H9 (cell line): ENCODE measurements around the gene HLX. TPM values are rescaled to one million over a fixed set of nuclear protein-coding genes. Genes with fewer than 3 reads are reported as not detected.

Source experiments
- DNase-seq: peaks from one replicate; pipeline ENCODE4 v3.0.0-alpha.2; 2017
- H2AFZ ChIP-seq: one replicate; pipeline ENCODE4 v1.6.1; 2013; ENCODE audit warnings: mild to moderate bottlenecking, low read length, control low read depth, moderate library complexity
- H2AK5ac ChIP-seq: 2 replicates; pipeline ENCODE4 v1.6.1; 2013; ENCODE audit warnings: low read length, control low read depth, mixed read lengths; ENCODE audit not compliant: insufficient read length
- H2BK120ac ChIP-seq: one replicate; pipeline ENCODE4 v1.6.1; 2013; ENCODE audit warnings: low read depth, mild to moderate bottlenecking, low read length, control low read depth, inconsistent platforms; ENCODE audit not compliant: poor library complexity, severe bottlenecking
- H2BK12ac ChIP-seq: 2 replicates; pipeline ENCODE4 v1.6.1; 2013; ENCODE audit warnings: low read length, control low read depth, mixed read lengths, low read depth; ENCODE audit not compliant: insufficient read length
- H2BK15ac ChIP-seq: 2 replicates; pipeline ENCODE4 v1.6.1; 2013; ENCODE audit warnings: low read depth, low read length, control low read depth
- H2BK20ac ChIP-seq: one replicate; pipeline ENCODE4 v1.6.1; 2013; ENCODE audit warnings: low read depth, mild to moderate bottlenecking, low read length, control low read depth, inconsistent platforms; ENCODE audit not compliant: poor library complexity, severe bottlenecking
- H2BK5ac ChIP-seq: 2 replicates; pipeline ENCODE4 v1.6.1; 2013; ENCODE audit warnings: low read length, control low read depth, mixed read lengths; ENCODE audit not compliant: insufficient read length
- H3K14ac ChIP-seq: 2 replicates; pipeline ENCODE4 v1.6.1; 2013; ENCODE audit warnings: low read length, control low read depth; ENCODE audit not compliant: insufficient read depth
- H3K18ac ChIP-seq: 2 replicates; pipeline ENCODE4 v1.6.1; 2013; ENCODE audit warnings: low read depth, mild to moderate bottlenecking, mixed read lengths, low read length, control low read depth; ENCODE audit not compliant: insufficient read length
- H3K23ac ChIP-seq: 2 replicates; pipeline ENCODE4 v1.6.1; 2013; ENCODE audit warnings: low read length, control low read depth, mixed read lengths, low read depth; ENCODE audit not compliant: insufficient read length
- H3K23me2 ChIP-seq: 2 replicates; pipeline ENCODE4 v1.6.1; 2013; ENCODE audit warnings: low read depth, mild to moderate bottlenecking, mixed read lengths, low read length, control low read depth; ENCODE audit not compliant: insufficient read length, poor library complexity, severe bottlenecking
- H3K27ac ChIP-seq: 2 replicates; pipeline ENCODE4 v1.5.1; 2013; ENCODE audit warnings: low read length, control low read depth, mixed read lengths, low read depth; ENCODE audit not compliant: insufficient read length
- H3K27me3 ChIP-seq: 2 replicates; pipeline ENCODE4 v1.6.1; 2013; ENCODE audit warnings: low read length, control low read depth, inconsistent platforms; ENCODE audit not compliant: insufficient read depth
- H3K4ac ChIP-seq: 2 replicates; pipeline ENCODE4 v1.6.1; 2013; ENCODE audit warnings: low read depth, mild to moderate bottlenecking, control low read depth, inconsistent platforms, low read length, moderate library complexity
- H3K4me1 ChIP-seq: 2 replicates; pipeline ENCODE4 v1.6.1; 2013; ENCODE audit warnings: low read length, control low read depth, inconsistent platforms; ENCODE audit not compliant: insufficient read depth
- H3K4me2 ChIP-seq: 2 replicates; pipeline ENCODE4 v1.6.1; 2013; ENCODE audit warnings: low read length, control low read depth, mixed read lengths; ENCODE audit not compliant: insufficient read length, insufficient read depth
- H3K56ac ChIP-seq: 2 replicates; pipeline ENCODE4 v1.6.1; 2013; ENCODE audit warnings: low read depth, mild to moderate bottlenecking, mixed read lengths, low read length, control low read depth; ENCODE audit not compliant: insufficient read length
- H3K79me1 ChIP-seq: 2 replicates; pipeline ENCODE4 v1.6.1; 2013; ENCODE audit warnings: low read depth, mild to moderate bottlenecking, moderate library complexity, low read length, control low read depth, inconsistent platforms; ENCODE audit not compliant: insufficient read depth, poor library complexity, severe bottlenecking
- H3K79me2 ChIP-seq: 2 replicates; pipeline ENCODE4 v1.6.1; 2013; ENCODE audit warnings: low read length, control low read depth, inconsistent platforms; ENCODE audit not compliant: insufficient read depth
- H3K9ac ChIP-seq: 2 replicates; pipeline ENCODE4 v1.6.1; 2013; ENCODE audit warnings: low read length, control low read depth, mixed read lengths; ENCODE audit not compliant: insufficient read length; ENCODE audit errors: extremely low read depth
- H3K9me3 ChIP-seq: one replicate; pipeline ENCODE4 v1.6.1; 2013; ENCODE audit warnings: low read depth, low read length, inconsistent platforms; ENCODE audit not compliant: control insufficient read depth
- H3T11ph ChIP-seq: one replicate; pipeline ENCODE4 v1.6.1; 2013; ENCODE audit warnings: mild to moderate bottlenecking, low read length, control low read depth, inconsistent platforms
- H4K20me1 ChIP-seq: one replicate; pipeline ENCODE4 v1.6.1; 2013; ENCODE audit not compliant: control insufficient read depth, insufficient read length, insufficient read depth
- H4K5ac ChIP-seq: 2 replicates; pipeline ENCODE4 v1.6.1; 2013; ENCODE audit warnings: low read depth, mild to moderate bottlenecking, mixed read lengths, low read length, control low read depth; ENCODE audit not compliant: insufficient read length
- H4K8ac ChIP-seq: replicated peaks from 2 replicates; pipeline ENCODE4 v1.6.1; 2013; ENCODE audit warnings: low read length, control low read depth, mixed read lengths, low read depth; ENCODE audit not compliant: insufficient read length
- H4K91ac ChIP-seq: 2 replicates; pipeline ENCODE4 v1.6.1; 2013; ENCODE audit warnings: low read depth, mild to moderate bottlenecking, moderate library complexity, mixed read lengths, low read length, control low read depth; ENCODE audit not compliant: insufficient read length
- H3K27ac Mint-ChIP-seq, 3 experiments: 2 replicates in 2 of 3; 3 replicates in 1 of 3; pipeline ENCODE4 v1.8.0; 2020 to 2021; ENCODE audit warnings: mixed read lengths in 3 of 3, mild to moderate bottlenecking in 1 of 3, moderate library complexity in 1 of 3
- H3K27me3 Mint-ChIP-seq: 2 replicates; pipeline ENCODE4 v1.8.0; 2021; ENCODE audit warnings: low read depth, mild to moderate bottlenecking, moderate library complexity, mixed read lengths
- H3K36me3 Mint-ChIP-seq, 3 experiments: 2 replicates in 2 of 3; 3 replicates in 1 of 3; pipeline ENCODE4 v1.8.0; 2020 to 2021; ENCODE audit warnings: low read depth in 3 of 3, mixed read lengths in 3 of 3; ENCODE audit not compliant: insufficient read depth in 1 of 3
- H3K4me1 Mint-ChIP-seq, 2 experiments: 2 replicates each; pipeline ENCODE4 v1.8.0; 2020; ENCODE audit warnings: mixed read lengths in 2 of 2
- H3K4me3 Mint-ChIP-seq, 2 experiments: 2 replicates in 1 of 2; 3 replicates in 1 of 2; pipeline ENCODE4 v1.8.0; 2020 to 2021; ENCODE audit warnings: mild to moderate bottlenecking in 2 of 2, mixed read lengths in 2 of 2, moderate library complexity in 1 of 2
- H3K9me3 Mint-ChIP-seq, 2 experiments: 2 replicates in 1 of 2; 3 replicates in 1 of 2; pipeline ENCODE4 v1.8.0; 2020; ENCODE audit warnings: mild to moderate bottlenecking in 2 of 2, mixed read lengths in 2 of 2, moderate library complexity in 1 of 2
- WGBS: extraction: QIAGEN DNeasy Blood & Tissue Kit; methylation state at CpG from one replicate; pipeline ENCODE4 v1.1.7; 2013; ENCODE audit warnings: missing lambda C conversion rate, low lambda C conversion rate, mixed read lengths; ENCODE audit not compliant: insufficient read length; ENCODE audit errors: extremely low coverage; 5-methylcytosine and 5-hydroxymethylcytosine counted together
- total RNA-seq: library from RNA; stranded (reverse); gene quantifications from 2 replicates; pipeline ENCODE4 v1.2.1, GENCODE V29; 2021
- TF ChIP-seq, protein P1 (sequence below): fragments of 200-600 bp; sonication (generic); conservative IDR thresholded peaks from 3 replicates; pipeline ENCODE4 v1.8.0; 2021; ENCODE audit warnings: antibody characterized with exemption, mild to moderate bottlenecking

Gene HLX
- total RNA-seq, 1 experiment from 2014 or later, result 0.37 TPM

DNA sequence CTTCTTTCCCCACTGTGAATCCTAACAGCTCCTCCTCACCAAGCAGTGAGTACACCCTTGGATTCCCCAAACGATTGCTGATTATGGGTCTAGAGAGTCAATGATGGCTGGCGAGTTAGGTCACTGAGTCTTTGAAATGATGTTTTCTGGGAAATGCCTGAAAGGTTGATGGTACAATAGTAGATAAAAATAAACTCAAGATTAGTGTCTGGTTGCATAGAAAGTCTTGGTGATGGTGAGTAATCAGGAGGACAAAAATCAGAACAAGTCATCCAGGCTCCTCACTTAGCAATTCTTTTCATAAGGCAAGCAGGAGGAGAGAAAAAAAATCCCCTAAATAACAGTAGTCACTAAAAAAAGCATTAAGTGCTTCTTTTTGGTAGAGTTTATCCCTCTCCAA lies 22.6 kb downstream of the HLX start:
- no peak overlapping the region for H2BK5ac ChIP-seq
- no peaks in the 10 kb centered on the region for H4K20me1 ChIP-seq
- H4K8ac ChIP-seq, result no peak overlapping the region
- H2BK20ac ChIP-seq, result no peak overlapping the region
- Mint-ChIP-seq H3K27me3 (peaks cover 80% of the 10 kb centered on the region), H3K4me1 (peaks cover 7 to 12% of the 10 kb centered on the region in 2 experiments), H3K4me3 (no peak overlapping the region), H3K9me3 (peaks cover 0 to 2% of the 10 kb centered on the region in 2 experiments; a peak in 1 of 5 replicates), H3K27ac (no peak overlapping the region), H3K36me3 (no peaks in the 10 kb centered on the region)
- H3K4me2 ChIP-seq, result no peak overlapping the region
- H3K79me2 ChIP-seq, result no peaks in the 10 kb centered on the region
- H3K4ac ChIP-seq, result no peak overlapping the region
- H3K9ac ChIP-seq, result no peak overlapping the region
- H3K79me1 ChIP-seq, result no peaks in the 10 kb centered on the region
- H2BK12ac ChIP-seq, result no peak overlapping the region
- H3K4me1 ChIP-seq, result no peaks in the 10 kb centered on the region
- no peak overlapping the region for H3K27ac ChIP-seq
- TF ChIP-seq, protein P1, sequence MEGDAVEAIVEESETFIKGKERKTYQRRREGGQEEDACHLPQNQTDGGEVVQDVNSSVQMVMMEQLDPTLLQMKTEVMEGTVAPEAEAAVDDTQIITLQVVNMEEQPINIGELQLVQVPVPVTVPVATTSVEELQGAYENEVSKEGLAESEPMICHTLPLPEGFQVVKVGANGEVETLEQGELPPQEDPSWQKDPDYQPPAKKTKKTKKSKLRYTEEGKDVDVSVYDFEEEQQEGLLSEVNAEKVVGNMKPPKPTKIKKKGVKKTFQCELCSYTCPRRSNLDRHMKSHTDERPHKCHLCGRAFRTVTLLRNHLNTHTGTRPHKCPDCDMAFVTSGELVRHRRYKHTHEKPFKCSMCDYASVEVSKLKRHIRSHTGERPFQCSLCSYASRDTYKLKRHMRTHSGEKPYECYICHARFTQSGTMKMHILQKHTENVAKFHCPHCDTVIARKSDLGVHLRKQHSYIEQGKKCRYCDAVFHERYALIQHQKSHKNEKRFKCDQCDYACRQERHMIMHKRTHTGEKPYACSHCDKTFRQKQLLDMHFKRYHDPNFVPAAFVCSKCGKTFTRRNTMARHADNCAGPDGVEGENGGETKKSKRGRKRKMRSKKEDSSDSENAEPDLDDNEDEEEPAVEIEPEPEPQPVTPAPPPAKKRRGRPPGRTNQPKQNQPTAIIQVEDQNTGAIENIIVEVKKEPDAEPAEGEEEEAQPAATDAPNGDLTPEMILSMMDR, result no peak
- no peak overlapping the region for H2BK120ac ChIP-seq
- no peak overlapping the region for H3K14ac ChIP-seq
- peaks cover 3% of the 10 kb centered on the region; the same call in 1 of the 2 replicates for H3K27me3 ChIP-seq
- H2AFZ ChIP-seq, result no peak overlapping the region
- H3T11ph ChIP-seq, result no peak overlapping the region
- H2BK15ac ChIP-seq, result no peak overlapping the region
- no peak overlapping the region for H2AK5ac ChIP-seq
- H3K23ac ChIP-seq, result no peak overlapping the region
- no peak overlapping the region for H3K56ac ChIP-seq
- H3K18ac ChIP-seq, result no peak overlapping the region
- DNase-seq, result no peak
- H4K5ac ChIP-seq, result no peak overlapping the region
- H4K91ac ChIP-seq, result no peak overlapping the region
- WGBS, result no CpG with 5 or more reads among the region's 2 CpGs
- H3K23me2 ChIP-seq, result no peaks in the 10 kb centered on the region
- H3K9me3 ChIP-seq, result no peaks in the 10 kb centered on the region
